Esophagus squamous epithelium (tissue), 4 donors: ENCODE results near the gene TBC1D5.

Source experiments
- POLR2A ChIP-seq, 4 donors: fragments of 450-650 bp; IDR thresholded peaks; one replicate each; pipeline ENCODE4 v1.6.1; 2017; ENCODE audit warnings: antibody characterized with exemption in 4 of 4, mild to moderate bottlenecking in 4 of 4, moderate library complexity in 3 of 4
- TF ChIP-seq, protein P1 (sequence below), 6 experiments: fragments of 450-650 bp in 4 of 6; fragments of 200-600 bp in 2 of 6; sonication (generic) in 2 of 6; IDR thresholded peaks; one replicate each; pipeline ENCODE4 v1.5.1; 2016 to 2019; ENCODE audit warnings: antibody characterized with exemption in 6 of 6, mild to moderate bottlenecking in 4 of 6, moderate library complexity in 4 of 6

DNA sequence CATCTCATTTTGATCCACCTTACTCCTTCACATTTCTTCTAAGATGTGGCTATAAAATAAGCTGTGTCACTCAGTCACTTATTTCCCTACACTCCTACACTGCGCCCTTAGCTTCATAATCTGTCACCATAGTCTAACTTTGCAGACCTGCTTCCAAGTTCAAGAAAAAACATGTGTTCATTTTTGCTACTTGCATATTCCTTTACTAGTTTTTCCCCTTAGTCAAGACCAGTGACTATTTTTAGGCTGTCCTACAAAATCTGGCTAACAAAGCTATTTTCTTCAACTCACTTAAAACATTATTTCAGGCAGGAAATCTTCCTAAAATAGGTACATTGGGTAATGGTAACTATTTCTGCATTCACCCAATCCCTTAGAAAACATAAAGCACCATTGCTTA, 272.5 kb downstream of the TBC1D5 start:
- TF ChIP-seq, protein P1, sequence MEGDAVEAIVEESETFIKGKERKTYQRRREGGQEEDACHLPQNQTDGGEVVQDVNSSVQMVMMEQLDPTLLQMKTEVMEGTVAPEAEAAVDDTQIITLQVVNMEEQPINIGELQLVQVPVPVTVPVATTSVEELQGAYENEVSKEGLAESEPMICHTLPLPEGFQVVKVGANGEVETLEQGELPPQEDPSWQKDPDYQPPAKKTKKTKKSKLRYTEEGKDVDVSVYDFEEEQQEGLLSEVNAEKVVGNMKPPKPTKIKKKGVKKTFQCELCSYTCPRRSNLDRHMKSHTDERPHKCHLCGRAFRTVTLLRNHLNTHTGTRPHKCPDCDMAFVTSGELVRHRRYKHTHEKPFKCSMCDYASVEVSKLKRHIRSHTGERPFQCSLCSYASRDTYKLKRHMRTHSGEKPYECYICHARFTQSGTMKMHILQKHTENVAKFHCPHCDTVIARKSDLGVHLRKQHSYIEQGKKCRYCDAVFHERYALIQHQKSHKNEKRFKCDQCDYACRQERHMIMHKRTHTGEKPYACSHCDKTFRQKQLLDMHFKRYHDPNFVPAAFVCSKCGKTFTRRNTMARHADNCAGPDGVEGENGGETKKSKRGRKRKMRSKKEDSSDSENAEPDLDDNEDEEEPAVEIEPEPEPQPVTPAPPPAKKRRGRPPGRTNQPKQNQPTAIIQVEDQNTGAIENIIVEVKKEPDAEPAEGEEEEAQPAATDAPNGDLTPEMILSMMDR (IDR thresholded peaks at IDR 0.05) = no peak
- no peak for TF ChIP-seq POLR2A (IDR thresholded peaks at IDR 0.05)
